Glutamatergic neuron (in vitro differentiated cells): ENCODE data around the gene KRTAP24-1. TPM values are rescaled to one million over a fixed set of nuclear protein-coding genes. Genes with fewer than 3 reads are reported as not detected.

Source experiments
- DNase-seq: peaks from one replicate; pipeline ENCODE4 v3.0.0; 2022
- H3K27ac Mint-ChIP-seq: one replicate; pipeline ENCODE4 v1.8.0; 2020; ENCODE audit warnings: mild to moderate bottlenecking, mixed read lengths, inconsistent platforms; ENCODE audit not compliant: unreplicated experiment
- H3K27me3 Mint-ChIP-seq: one replicate; pipeline ENCODE4 v1.8.0; 2020; ENCODE audit warnings: mild to moderate bottlenecking, moderate library complexity, mixed read lengths, inconsistent platforms; ENCODE audit not compliant: unreplicated experiment
- H3K36me3 Mint-ChIP-seq: one replicate; pipeline ENCODE4 v1.8.0; 2020; ENCODE audit warnings: mild to moderate bottlenecking, mixed read lengths, inconsistent platforms; ENCODE audit not compliant: unreplicated experiment
- H3K4me1 Mint-ChIP-seq: one replicate; pipeline ENCODE4 v1.8.0; 2020; ENCODE audit warnings: mild to moderate bottlenecking, low read depth, mixed read lengths, inconsistent platforms; ENCODE audit not compliant: unreplicated experiment
- H3K4me3 Mint-ChIP-seq: one replicate; pipeline ENCODE4 v1.8.0; 2020; ENCODE audit warnings: mild to moderate bottlenecking, mixed read lengths, inconsistent platforms; ENCODE audit not compliant: unreplicated experiment
- H3K9me3 Mint-ChIP-seq: one replicate; pipeline ENCODE4 v1.8.0; 2020; ENCODE audit warnings: mild to moderate bottlenecking, moderate library complexity, mixed read lengths, inconsistent platforms; ENCODE audit not compliant: unreplicated experiment
- total RNA-seq: library from RNA; stranded (reverse); fragmentation: NEBNext Ultra II Directional; extraction: Animal tissue kit (Norgen Biotek cat#: 25700); gene quantifications from one replicate; pipeline ENCODE4 v1.2.1, GENCODE V29; 2021; ENCODE audit not compliant: unreplicated experiment
- TF ChIP-seq, protein P1 (sequence below): fragments of 200-600 bp; sonication (generic); IDR thresholded peaks from one replicate; pipeline ENCODE4 v1.5.0; 2021; ENCODE audit not compliant: partially characterized antibody, unreplicated experiment

The KRTAP24-1 gene
- total RNA-seq, 1 donor from 2014 or later, result not detected

DNA sequence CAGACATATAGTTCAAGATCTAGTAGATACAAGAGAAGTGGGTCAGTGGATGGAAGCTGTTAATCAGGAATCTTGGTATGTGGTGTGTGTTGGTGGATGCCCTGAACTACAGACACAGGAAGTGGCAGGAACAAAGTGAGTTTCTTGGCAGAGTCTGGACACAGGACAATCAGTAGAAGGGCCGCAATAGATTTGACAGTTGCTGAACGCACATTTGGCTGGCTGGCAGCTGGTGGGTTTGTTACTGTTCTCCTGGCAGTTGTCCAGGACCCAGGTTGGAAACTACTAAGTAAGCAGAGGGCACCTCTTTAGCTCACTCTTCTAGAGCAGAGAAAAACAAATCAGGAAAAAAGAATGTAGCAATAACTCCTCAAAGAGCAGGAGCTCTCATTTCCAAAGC, 24.1 kb upstream of the KRTAP24-1 start:
- Mint-ChIP-seq H3K36me3 (no peaks in the 10 kb centered on the region), H3K4me3 (no peak overlapping the region), H3K27me3 (no peaks in the 10 kb centered on the region), H3K4me1 (no peaks in the 10 kb centered on the region), H3K27ac (no peak overlapping the region), H3K9me3 (no peaks in the 10 kb centered on the region)
- no peak for DNase-seq
- TF ChIP-seq, protein P1, sequence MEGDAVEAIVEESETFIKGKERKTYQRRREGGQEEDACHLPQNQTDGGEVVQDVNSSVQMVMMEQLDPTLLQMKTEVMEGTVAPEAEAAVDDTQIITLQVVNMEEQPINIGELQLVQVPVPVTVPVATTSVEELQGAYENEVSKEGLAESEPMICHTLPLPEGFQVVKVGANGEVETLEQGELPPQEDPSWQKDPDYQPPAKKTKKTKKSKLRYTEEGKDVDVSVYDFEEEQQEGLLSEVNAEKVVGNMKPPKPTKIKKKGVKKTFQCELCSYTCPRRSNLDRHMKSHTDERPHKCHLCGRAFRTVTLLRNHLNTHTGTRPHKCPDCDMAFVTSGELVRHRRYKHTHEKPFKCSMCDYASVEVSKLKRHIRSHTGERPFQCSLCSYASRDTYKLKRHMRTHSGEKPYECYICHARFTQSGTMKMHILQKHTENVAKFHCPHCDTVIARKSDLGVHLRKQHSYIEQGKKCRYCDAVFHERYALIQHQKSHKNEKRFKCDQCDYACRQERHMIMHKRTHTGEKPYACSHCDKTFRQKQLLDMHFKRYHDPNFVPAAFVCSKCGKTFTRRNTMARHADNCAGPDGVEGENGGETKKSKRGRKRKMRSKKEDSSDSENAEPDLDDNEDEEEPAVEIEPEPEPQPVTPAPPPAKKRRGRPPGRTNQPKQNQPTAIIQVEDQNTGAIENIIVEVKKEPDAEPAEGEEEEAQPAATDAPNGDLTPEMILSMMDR, result no peak

DNA sequence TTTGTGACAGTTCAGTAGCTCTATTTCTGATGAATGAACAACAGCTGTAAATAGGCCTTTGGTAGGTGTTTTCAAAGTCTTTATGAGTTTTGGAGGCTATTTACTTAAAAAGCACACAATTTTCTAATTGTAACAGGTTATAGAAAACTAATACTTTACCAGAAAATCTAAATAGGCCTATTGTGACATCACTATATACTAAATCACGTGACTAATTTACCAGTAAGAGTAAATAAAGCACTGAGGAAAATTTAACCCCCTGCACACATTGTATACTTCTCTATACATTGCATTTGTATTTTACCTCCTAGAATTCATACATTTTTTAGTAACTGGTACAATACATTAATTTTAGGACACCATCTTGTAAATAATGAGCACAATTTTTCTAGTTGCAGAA, 22.4 kb upstream of the KRTAP24-1 start:
- no peak for DNase-seq
- Mint-ChIP-seq H3K4me1 (no peaks in the 10 kb centered on the region), H3K27ac (no peak overlapping the region), H3K36me3 (no peaks in the 10 kb centered on the region), H3K4me3 (no peak overlapping the region), H3K9me3 (no peaks in the 10 kb centered on the region), H3K27me3 (no peaks in the 10 kb centered on the region)
- TF ChIP-seq, protein P1, result no peak

DNA sequence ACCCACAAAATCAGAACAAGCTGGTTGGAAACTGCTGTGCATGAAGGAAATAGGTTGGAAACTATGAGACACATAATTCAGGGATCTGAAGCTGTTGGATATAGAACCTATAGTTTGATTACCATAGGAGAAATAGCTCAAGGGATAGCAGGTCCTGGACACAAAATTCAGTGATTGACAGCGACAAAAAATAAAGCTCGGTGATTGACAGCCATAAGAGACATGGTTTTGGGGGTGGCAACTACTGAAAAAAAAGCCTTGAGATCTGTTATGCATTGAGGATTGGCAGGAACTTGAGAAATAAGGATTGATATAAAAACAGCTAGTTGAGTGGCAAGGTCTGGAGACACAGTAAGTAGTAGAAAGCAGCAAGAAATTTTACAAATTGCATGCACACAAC, 6.5 kb upstream of the KRTAP24-1 start, which contains the start of gene KRTAP25-1:
Gene KRTAP25-1, minus strand, starts transcription at position 300 of the 400 bp plus-strand sequence. Its CDS starts 24 bp downstream, at position 276.
- DNase-seq, result no peak
- Mint-ChIP-seq H3K4me1 (no peaks in the 10 kb centered on the region), H3K9me3 (no peaks in the 10 kb centered on the region), H3K27ac (no peak within 1 kb of the TSS), H3K27me3 (no peaks in the 10 kb centered on the region), H3K36me3 (no peaks in the 10 kb centered on the region), H3K4me3 (no peak within 1 kb of the TSS)
- TF ChIP-seq, protein P1, result no peak

DNA sequence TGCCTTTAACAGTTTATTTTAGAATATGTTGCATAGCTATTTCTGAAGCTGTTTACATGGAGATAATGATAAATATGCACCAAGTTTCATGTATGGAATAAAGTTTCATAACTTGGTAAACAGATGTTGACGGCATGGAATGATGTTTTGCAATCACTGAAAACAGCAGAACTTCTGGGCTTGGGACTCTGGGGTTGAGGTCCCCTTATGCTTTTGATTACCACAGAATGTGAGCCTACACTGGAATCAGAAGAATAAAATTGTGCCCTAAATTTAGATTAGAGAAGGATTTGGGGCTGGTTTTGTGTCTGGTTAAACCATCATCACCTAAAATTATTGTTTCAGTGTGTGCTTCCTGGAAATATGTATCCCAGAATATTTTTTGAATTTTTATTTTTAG, 11.1 kb downstream of the KRTAP24-1 start:
- no peak overlapping the region for H3K4me3 Mint-ChIP-seq
- no peak for DNase-seq
- TF ChIP-seq, protein P1, result no peak
- H3K4me1 Mint-ChIP-seq, result no peaks in the 10 kb centered on the region
- H3K9me3 Mint-ChIP-seq, result no peaks in the 10 kb centered on the region
- peaks cover 2% of the 10 kb centered on the region for H3K27me3 Mint-ChIP-seq
- no peak overlapping the region for H3K27ac Mint-ChIP-seq
- no peaks in the 10 kb centered on the region for H3K36me3 Mint-ChIP-seq

DNA sequence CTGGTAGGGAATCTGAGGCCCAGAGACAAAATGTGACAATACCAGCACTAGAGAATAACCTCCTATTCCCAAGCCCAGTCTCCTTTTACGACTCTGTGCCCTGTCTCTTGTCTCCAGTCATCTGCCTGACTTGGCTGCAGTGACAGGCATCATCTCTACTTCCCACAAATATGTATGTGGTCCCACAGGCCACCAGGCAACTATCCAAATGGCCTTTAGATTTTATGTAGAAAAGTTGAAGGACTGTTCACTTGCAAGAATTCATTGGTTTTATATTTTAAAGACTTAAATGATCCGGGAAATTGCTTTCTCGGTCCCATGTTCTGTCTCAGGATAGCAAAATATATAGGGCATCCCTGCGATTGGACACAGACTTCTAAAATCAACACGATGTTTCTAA, 11.6 kb downstream of the KRTAP24-1 start:
- TF ChIP-seq, protein P1, result no peak
- H3K27ac Mint-ChIP-seq, result no peak overlapping the region
- no peaks in the 10 kb centered on the region for H3K36me3 Mint-ChIP-seq
- no peaks in the 10 kb centered on the region for H3K9me3 Mint-ChIP-seq
- H3K27me3 Mint-ChIP-seq, result peaks cover 2% of the 10 kb centered on the region
- no peak overlapping the region for H3K4me3 Mint-ChIP-seq
- H3K4me1 Mint-ChIP-seq, result no peaks in the 10 kb centered on the region
- DNase-seq, result no peak
